GM18511 (cell line): ENCODE data around the gene HORMAD1.
A peak's percentile ranks its signal among the peaks of the same experiment; 100 is the strongest.
"Not testable (repeated sequence)": the region's sequence is repeated elsewhere in the genome, so short reads cannot be mapped to it uniquely, and the experiment has no call there.

Experiments
- ATAC-seq: cut with Tn5 transposase; IDR thresholded peaks from one replicate; pipeline ENCODE4 v1.9.1; 2021; ENCODE audit warnings: mild to moderate bottlenecking, moderate library complexity; ENCODE audit not compliant: unreplicated experiment

Gene HORMAD1

GRCh38 chr1:150720703-150721102 is at the start of gene HORMAD1:
Gene HORMAD1, minus strand, starts transcription at chr1:150720895. Its CDS starts 1,390 bp downstream, at chr1:150719505.
- ATAC-seq, result no peak

GRCh38 chr1:150767704-150768103 is 47.0 kb upstream of the HORMAD1 start:
- not testable (repeated sequence) for ATAC-seq

- ATAC-seq, result peak; percentile 28
Observed at GRCh38 chr1:150765977-150766301, 45.2 kb upstream of the HORMAD1 start.

GRCh38 chr1:150765296-150765976 is 44.7 kb upstream of the HORMAD1 start, which contains the start of gene CTSS:
Gene CTSS, minus strand, starts transcription at chr1:150765778. Its CDS starts 1,015 bp downstream, at chr1:150764763.
- peak; percentile 86 for ATAC-seq

- ATAC-seq, result peak; percentile 44
Observed at GRCh38 chr1:150764617-150765101, 44.0 kb upstream of the HORMAD1 start.

- no peak for ATAC-seq
Observed at GRCh38 chr1:150763018-150763417, 42.3 kb upstream of the HORMAD1 start.

- no peak for ATAC-seq
Observed at GRCh38 chr1:150762552-150762951, 41.9 kb upstream of the HORMAD1 start.

- no peak for ATAC-seq
Observed at GRCh38 chr1:150761801-150762200, 41.1 kb upstream of the HORMAD1 start.

GRCh38 chr1:150760013-150760412 is 39.3 kb upstream of the HORMAD1 start:
- ATAC-seq, result no peak

- no peak for ATAC-seq
Observed at GRCh38 chr1:150753416-150753815, 32.7 kb upstream of the HORMAD1 start.

- ATAC-seq, result no peak
Observed at GRCh38 chr1:150751443-150751842, 30.7 kb upstream of the HORMAD1 start.

- no peak for ATAC-seq
Observed at GRCh38 chr1:150749720-150750311, 29.1 kb upstream of the HORMAD1 start.

GRCh38 chr1:150748878-150749719 is 28.4 kb upstream of the HORMAD1 start:
- no peak for ATAC-seq

GRCh38 chr1:150730130-150730721 is 9.5 kb upstream of the HORMAD1 start:
- no peak for ATAC-seq

GRCh38 chr1:150724336-150724735 is 3.6 kb upstream of the HORMAD1 start:
- no peak for ATAC-seq

GRCh38 chr1:150720098-150720497 is 597 bp downstream of the HORMAD1 start:
- ATAC-seq, result no peak

GRCh38 chr1:150718225-150718891 is 2.3 kb downstream of the HORMAD1 start:
- no peak for ATAC-seq

GRCh38 chr1:150709031-150709430 is 11.7 kb downstream of the HORMAD1 start:
- not testable (repeated sequence) for ATAC-seq

GRCh38 chr1:150708595-150708994 is 12.1 kb downstream of the HORMAD1 start:
- peak; percentile 60 for ATAC-seq

GRCh38 chr1:150706091-150706490 is 14.6 kb downstream of the HORMAD1 start:
- ATAC-seq, result no peak

- no peak for ATAC-seq
Observed at GRCh38 chr1:150703427-150703826, 17.3 kb downstream of the HORMAD1 start.
